AG04450 (cell line): ENCODE measurements around the gene RRH. TPM values are rescaled to one million over a fixed set of nuclear protein-coding genes. Genes with fewer than 3 reads are reported as not detected.

Experiments used
- CTCF ChIA-PET: fragments of 300-600, 350-600 bp; formaldehyde crosslinking; extraction: SDS; loops from one replicate; lab custom pipeline; 2022; ENCODE audit warnings: antibody characterized with exemption, inconsistent platforms; lab: Charles Lee
- POLR2A ChIA-PET: fragments of 350-600 bp; formaldehyde crosslinking; extraction: SDS; loops from one replicate; lab custom pipeline; 2021; ENCODE audit warnings: antibody characterized with exemption, inconsistent platforms; lab: Yijun Ruan, JAX
- DNase-seq: peaks from one replicate; pipeline ENCODE4 v3.0.0-alpha.2; 2011; ENCODE audit warnings: low read depth, low spot score
- H3K27ac ChIP-seq: one replicate; pipeline ENCODE4 v1.5.1; 2012; ENCODE audit warnings: low read depth, low read length, control low read depth
- H3K27me3 ChIP-seq: one replicate; pipeline ENCODE4 v1.6.0; 2012; ENCODE audit warnings: low read length; ENCODE audit not compliant: control insufficient read depth, insufficient read depth
- H3K4me3 ChIP-seq: 2 replicates; pipeline ENCODE4 v1.5.1; 2011; ENCODE audit warnings: mild to moderate bottlenecking, low read depth, low read length, control low read depth
- H3K9me3 ChIP-seq: 2 replicates; pipeline ENCODE4 v1.5.1; 2012; ENCODE audit warnings: low read length; ENCODE audit not compliant: control insufficient read depth, insufficient read depth
- polyA plus RNA-seq: library from polyadenylated mRNA; depleted of rRNA; stranded (reverse); fragments of >200 nt; gene quantifications from 2 replicates; pipeline ENCODE4 v1.2.3, GENCODE V29; 2011
- TF ChIP-seq, protein P1 (sequence below): IDR thresholded peaks from 2 replicates; pipeline ENCODE4 v1.5.1; 2011; ENCODE audit warnings: low read depth, low read length, control low read depth, inconsistent platforms

RRH gene
- polyA plus RNA-seq, 1 experiment: 0.15 TPM

DNA sequence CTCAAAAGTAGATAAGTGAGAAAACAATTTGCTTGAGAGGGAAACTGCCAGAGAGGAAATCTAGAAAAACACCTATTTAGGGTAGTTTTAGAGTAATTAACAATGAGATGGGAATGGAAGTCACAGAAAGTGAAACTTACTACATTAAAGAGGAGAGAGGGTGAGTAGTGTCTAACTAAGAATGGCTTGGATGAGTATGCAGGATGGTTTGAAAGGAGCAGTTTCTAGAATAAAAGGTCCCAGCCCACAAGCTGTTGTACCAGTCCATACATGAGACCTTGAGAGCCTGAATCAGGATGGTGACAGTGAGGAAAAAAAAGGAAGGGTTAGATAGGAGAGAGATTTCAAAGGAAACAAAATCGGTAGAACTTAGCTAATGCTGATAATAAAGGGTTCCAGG lies 10.9 kb upstream of the RRH start:
- H3K27ac ChIP-seq: no peak overlapping the region
- peaks cover 4% of the 10 kb centered on the region; the same call in 1 of the 2 replicates for H3K9me3 ChIP-seq
- H3K4me3 ChIP-seq: peak overlapping the region; percentile 96
- no peak for DNase-seq
- CTCF ChIA-PET: interaction anchor here (1.3 to 2.5 kb wide), 2 partner anchors 10 to 384 kb away, joined by 7 to 17 read pairs; partner anchors contain the start of gene RRH
- POLR2A ChIA-PET: no interaction called here
- H3K27me3 ChIP-seq: no peaks in the 10 kb centered on the region
- TF ChIP-seq, protein P1, sequence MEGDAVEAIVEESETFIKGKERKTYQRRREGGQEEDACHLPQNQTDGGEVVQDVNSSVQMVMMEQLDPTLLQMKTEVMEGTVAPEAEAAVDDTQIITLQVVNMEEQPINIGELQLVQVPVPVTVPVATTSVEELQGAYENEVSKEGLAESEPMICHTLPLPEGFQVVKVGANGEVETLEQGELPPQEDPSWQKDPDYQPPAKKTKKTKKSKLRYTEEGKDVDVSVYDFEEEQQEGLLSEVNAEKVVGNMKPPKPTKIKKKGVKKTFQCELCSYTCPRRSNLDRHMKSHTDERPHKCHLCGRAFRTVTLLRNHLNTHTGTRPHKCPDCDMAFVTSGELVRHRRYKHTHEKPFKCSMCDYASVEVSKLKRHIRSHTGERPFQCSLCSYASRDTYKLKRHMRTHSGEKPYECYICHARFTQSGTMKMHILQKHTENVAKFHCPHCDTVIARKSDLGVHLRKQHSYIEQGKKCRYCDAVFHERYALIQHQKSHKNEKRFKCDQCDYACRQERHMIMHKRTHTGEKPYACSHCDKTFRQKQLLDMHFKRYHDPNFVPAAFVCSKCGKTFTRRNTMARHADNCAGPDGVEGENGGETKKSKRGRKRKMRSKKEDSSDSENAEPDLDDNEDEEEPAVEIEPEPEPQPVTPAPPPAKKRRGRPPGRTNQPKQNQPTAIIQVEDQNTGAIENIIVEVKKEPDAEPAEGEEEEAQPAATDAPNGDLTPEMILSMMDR: no peak

DNA sequence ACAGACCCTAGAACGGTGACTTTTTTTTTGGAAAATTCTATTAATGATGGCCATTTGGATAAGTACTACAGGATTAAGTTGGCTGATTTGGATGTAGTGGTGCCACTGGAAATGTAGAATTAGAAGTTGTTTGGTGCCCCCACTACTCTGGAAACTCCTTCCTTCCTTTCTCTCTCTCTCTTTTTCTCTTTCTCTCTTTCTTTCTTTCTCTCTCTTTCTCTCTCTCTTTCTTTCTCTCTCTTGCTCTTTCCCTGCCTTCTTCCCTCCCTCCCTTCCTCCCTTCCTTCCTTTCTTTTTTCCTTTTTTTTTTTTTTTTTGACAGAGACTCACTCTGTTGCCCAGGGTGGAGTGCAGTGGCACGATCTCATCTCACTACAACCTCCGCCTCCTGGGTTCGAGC lies 9.5 kb upstream of the RRH start:
- DNase-seq: no peak
- no peak overlapping the region for H3K27ac ChIP-seq
- no peak overlapping the region for H3K4me3 ChIP-seq
- no peaks in the 10 kb centered on the region for H3K27me3 ChIP-seq
- peaks cover 4% of the 10 kb centered on the region; the same call in 1 of the 2 replicates for H3K9me3 ChIP-seq
- TF ChIP-seq, protein P1: no peak
- CTCF ChIA-PET: interaction anchor here (1.1 to 2.5 kb wide), 2 partner anchors 8 to 391 kb away, joined by 3 to 17 read pairs; partner anchors contain the start of gene RRH
- POLR2A ChIA-PET: no interaction called here

DNA sequence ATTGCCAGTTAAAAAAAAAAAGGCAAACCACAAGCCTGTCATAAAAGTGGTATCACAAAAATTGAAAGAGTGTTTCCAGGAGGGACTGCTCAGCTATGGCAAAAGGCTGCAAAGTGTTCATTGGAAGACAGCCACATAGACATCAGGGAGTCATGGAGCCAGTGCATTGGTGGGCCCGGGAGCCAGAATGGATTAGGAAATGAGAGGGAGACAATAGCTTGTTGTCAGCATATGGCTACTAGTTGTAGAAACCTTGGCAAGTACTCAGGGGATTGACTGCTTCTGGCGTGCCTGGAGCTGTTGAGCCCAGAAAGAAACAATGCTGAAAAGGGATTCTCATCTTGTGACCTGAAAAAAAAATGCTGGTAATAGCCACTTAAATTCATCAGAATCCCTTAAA lies 7.2 kb upstream of the RRH start:
- ChIA-PET POLR2A (no interaction called here), CTCF (interaction anchor here (1.0 kb wide), 1 partner anchor 399 kb away, joined by 3 read pairs; no protein-coding TSS in a partner anchor)
- H3K27ac ChIP-seq: no peak overlapping the region
- DNase-seq: no peak
- H3K9me3 ChIP-seq: peaks cover 2% of the 10 kb centered on the region; the same call in 1 of the 2 replicates
- TF ChIP-seq, protein P1: no peak
- H3K4me3 ChIP-seq: no peak overlapping the region
- no peaks in the 10 kb centered on the region for H3K27me3 ChIP-seq

GRCh38 chr4:109821185-109821584 lies 6.6 kb upstream of the RRH start:
- POLR2A ChIA-PET: no interaction called here

DNA sequence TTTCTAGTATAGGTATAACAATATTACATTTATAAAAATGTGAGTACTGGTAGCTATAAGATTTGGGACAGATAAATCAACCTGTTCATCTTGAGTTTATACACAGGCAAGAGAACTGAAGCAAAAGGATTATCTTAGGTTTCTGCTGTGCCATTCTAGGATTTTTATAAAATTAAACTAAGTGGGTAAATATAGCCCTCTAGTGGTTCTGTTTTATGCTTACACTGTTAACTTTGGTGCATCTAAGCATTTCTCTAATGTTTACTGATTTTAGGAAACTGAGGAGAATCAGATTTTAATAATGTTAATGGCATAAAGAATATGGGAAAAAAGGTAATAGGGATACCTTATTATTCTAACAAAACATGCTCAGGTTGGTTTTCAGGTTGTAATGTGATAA lies 1.1 kb upstream of the RRH start:
- CTCF ChIA-PET: interaction anchor here (0.6 to 4.6 kb wide), 20 partner anchors 10 to 417 kb away, joined by 3 to 48 read pairs (median 4); partner anchors contain the start of genes CASP6 and SEC24B
- DNase-seq: no peak
- Histone ChIP-seq H3K27me3 (no peaks in the 10 kb centered on the region), H3K9me3 (no peaks in the 10 kb centered on the region), H3K4me3 (no peak overlapping the region), H3K27ac (no peak overlapping the region)
- POLR2A ChIA-PET: no interaction called here
- TF ChIP-seq, protein P1: peak; percentile 67

More at GRCh38 chr4:109821185-109821584, 6.6 kb upstream of the RRH start:
- CTCF ChIA-PET: interaction anchor here (1.0 kb wide), 1 partner anchor 399 kb away, joined by 3 read pairs; no protein-coding TSS in a partner anchor
- Histone ChIP-seq H3K9me3 (no peaks in the 10 kb centered on the region), H3K4me3 (no peak overlapping the region), H3K27ac (no peak overlapping the region), H3K27me3 (no peaks in the 10 kb centered on the region)
- TF ChIP-seq, protein P1: no peak
- no peak for DNase-seq
